D721Med (cell line): Measurements from ENCODE around the gene CCNL2.
"Not testable (repeated sequence)": the region's sequence is repeated elsewhere in the genome, so short reads cannot be mapped to it uniquely, and the experiment has no call there.

Experiments
- DNase-seq: peaks from one replicate; pipeline ENCODE4 v3.0.0; 2011; ENCODE audit warnings: low spot score; ENCODE audit not compliant: insufficient read length
- FAIRE-seq: peaks from 2 replicates; lab custom pipeline; 2011; peaks lifted over from hg19 to GRCh38; lab: Jason Lieb, UNC
- TF ChIP-seq, protein P1 (sequence below): IDR thresholded peaks from 2 replicates; pipeline ENCODE4 v1.5.1; 2012; ENCODE audit warnings: mild to moderate bottlenecking, control low read depth; ENCODE audit not compliant: insufficient read depth; ENCODE audit errors: missing control alignments

Gene CCNL2

DNA sequence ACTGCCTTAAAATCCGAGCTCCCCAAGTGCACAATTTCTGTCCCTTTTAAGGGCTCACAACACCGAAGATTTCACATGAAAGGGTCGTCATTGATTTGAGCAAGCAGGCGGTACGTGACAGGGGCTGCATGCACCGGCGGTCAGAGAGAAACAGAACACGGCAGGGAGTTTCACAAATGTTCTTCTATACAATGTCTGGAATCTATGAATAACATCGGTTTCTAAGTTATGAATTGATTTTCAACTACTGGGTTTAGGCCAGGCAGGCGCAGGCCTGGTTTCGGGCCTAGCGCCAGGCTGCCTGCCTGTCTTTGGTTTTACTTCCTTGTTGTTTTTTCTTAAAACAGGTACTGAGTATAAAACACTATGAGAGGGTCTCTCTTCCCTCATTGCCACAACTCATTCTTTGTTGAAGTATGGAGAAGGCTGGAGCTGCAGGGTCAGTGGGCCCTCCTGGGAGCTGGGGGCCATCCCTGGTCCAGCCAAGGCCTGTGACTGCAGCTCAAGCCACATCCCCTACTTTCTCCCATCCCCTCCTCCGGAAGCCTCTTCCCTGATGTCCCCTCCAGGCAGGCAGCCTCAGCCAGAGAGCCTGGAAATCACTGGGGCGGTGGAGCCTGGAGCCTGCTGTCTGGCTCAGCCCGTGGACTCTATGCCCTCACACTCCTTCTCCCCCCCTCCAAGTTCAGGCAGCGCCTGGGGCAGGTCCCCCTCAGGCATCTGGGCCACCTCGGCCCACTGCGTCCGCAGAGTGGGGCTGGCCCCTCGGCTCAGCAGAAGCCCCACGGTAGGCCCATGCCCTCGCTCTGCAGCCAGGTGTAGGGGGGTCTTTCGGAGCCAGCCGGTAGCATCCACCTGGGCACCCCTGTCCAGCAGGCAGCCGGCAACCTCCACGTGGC lies 19.6 kb upstream of the CCNL2 start:
- FAIRE-seq = no peak
- no peak for DNase-seq
- TF ChIP-seq, protein P1, sequence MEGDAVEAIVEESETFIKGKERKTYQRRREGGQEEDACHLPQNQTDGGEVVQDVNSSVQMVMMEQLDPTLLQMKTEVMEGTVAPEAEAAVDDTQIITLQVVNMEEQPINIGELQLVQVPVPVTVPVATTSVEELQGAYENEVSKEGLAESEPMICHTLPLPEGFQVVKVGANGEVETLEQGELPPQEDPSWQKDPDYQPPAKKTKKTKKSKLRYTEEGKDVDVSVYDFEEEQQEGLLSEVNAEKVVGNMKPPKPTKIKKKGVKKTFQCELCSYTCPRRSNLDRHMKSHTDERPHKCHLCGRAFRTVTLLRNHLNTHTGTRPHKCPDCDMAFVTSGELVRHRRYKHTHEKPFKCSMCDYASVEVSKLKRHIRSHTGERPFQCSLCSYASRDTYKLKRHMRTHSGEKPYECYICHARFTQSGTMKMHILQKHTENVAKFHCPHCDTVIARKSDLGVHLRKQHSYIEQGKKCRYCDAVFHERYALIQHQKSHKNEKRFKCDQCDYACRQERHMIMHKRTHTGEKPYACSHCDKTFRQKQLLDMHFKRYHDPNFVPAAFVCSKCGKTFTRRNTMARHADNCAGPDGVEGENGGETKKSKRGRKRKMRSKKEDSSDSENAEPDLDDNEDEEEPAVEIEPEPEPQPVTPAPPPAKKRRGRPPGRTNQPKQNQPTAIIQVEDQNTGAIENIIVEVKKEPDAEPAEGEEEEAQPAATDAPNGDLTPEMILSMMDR = no peak

DNA sequence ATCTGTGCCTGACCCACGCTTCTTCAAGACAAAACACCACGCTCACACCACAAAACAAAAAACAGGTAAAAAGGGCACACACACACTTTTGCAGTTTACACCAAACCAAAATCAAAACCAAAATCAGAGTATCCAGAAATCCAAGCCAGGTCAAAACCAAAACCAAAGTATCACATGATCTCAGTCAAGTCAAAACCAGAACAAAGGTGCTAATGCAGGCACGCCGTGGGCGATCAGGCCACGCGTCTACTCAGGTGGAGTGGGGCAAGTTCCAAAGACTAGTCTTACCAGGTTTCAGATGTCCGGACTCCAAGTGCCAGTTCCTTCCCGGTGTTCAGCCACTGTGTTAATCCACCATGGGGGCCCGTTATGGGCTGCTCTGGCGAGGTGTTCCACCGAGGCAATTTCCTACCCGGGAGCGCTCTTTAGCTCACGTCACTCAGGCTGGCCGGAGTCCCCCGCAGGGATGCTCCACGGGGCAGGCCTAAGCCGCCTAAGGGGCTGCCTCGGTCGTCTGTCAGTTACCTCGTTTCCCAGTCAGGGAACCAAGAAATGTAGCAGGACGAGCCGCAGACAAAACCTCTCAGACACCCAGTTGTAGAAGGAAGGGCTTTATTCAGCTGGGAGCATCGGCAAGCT lies 18.8 kb upstream of the CCNL2 start:
- FAIRE-seq, DNase-seq: not testable (repeated sequence)

DNA sequence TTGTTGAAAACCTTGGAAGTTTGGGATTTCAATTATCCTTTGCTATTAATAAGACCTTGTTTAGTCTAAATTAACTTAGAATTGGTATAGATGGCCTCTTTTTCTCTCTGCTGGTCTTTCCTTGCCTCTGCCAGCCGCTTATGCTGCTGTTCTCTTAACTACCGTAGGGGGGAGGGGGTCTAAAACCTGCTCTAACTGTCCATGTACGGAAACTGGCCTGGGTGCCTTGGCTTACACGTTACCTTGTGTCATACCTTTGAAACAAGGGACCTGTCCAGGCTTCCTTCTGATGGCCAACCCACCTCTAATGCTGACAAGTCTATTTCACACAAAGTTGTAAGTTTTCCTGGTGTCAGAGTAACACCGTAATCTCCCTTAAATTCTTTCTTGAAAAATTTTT lies 18.3 kb upstream of the CCNL2 start:
- not testable (repeated sequence) for DNase-seq, FAIRE-seq

DNA sequence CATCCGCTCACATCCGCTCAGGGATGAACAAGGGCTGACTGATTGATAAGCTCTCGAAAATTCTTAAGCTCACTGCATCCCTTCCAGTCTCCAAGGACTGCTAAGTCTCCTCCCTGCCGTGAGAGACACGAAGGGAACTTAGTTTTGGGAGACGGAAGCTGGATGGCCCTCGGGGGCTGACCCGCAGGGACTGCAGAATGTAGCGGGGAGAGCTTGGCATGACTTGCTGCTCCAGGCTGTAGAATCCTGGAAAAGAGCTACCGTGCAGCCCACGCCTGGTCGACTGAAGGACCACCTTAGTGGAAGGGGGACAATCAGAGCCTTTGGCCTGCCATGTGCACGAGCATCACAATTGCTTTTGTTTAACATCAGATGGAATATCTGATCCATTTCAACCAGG lies 16.6 kb upstream of the CCNL2 start:
- FAIRE-seq (no peak), DNase-seq (no peak)
- TF ChIP-seq, protein P1 = no peak

DNA sequence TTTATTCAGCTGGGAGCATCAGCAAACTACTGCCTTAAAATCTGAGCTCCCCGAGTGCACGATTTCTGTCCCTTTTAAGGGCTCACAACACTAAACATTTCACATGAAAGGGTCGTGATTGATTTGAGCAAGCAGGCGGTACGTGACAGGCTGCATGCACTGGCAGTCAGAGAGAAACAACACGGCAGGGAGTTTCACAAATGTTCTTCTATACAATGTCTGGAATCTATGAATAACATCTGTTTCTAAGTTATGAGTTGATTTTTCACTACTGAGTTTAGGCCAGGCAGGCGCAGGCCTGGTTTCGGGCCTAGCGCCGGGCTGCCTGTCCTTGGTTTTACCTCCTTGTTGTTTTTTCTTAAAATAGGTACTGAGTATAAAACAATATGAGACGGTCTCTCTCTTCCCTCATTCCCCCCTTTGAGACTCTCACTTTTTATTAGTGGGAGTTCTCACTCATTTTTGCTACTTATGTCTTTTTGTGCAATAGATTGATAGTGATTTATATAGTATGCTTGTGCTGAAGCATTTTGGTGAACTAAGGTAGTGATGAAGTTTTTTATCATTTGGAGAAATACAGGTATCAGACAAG lies 13.3 kb upstream of the CCNL2 start:
- not testable (repeated sequence) for DNase-seq, FAIRE-seq

DNA sequence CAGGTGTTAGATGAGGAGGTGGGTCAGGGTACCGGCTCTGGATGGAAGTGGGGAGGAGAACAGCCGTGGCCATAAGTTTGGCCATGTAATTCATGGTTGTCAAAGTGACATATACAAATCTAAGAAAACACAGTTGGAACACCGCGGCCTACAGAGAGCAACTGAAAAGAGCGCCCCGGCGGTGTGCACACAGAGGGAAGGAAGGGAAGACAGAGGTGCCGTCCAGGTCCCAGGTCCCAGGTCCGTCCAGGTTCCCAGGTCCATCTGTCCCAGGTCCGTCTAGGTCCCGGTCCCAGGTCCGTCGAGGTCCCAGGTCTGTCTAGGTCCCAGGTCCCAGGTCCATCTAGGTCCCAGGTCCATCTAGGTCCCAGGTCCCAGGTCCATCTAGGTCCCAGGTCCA lies 12.5 kb upstream of the CCNL2 start:
- no peak for FAIRE-seq
- no peak for DNase-seq
- TF ChIP-seq, protein P1 = no peak

DNA sequence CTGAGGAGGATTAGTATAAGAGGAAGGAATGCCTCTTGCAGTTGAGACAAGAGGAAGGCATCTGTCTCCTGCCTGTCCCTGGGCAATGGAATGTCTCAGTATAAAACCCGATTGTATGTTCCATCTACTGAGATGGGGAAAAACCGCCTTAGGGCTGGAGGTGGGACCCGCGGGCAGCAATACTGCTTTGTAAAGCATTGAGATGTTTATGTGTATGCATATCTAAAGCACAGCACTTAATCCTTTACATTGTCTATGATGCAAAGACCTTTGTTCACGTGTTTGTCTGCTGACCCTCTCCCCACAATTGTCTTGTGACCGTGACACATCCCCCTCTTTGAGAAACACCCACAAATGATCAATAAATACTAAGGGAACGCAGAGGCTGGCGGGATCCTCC lies 11.1 kb upstream of the CCNL2 start:
- not testable (repeated sequence) for FAIRE-seq, DNase-seq

DNA sequence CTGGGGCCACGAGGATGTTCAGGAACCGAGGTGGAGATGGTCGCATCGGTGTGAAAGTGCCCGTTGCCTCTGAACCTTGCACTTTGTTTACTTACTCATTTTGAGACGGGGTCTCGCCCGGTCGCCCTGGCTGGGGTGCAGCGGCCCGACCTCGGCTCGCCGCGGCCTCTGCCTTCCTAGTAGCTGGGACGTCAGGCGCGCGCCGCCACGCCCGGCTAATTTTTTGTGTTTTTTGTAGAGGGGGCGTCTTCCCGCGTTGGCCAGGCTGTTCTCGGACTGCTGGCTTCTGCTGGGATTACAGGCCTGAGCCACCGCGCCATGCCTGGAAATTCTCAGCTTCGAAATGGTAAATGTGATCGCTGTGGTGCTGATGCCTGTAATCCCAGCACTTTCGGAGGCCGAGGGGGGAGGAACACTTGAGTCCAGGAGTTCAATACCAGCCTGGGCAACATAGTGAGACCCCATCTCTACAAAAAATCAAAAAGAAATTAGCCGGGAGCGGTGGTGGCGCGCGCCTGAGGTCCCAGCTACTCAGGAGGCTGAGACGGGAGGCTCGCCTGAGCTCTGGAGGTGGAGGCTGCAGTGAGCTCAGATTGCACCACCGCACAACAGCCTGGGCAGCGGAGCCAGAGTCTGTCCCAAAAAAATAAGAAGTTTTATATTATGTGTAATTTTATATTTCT lies 8.6 kb upstream of the CCNL2 start:
- DNase-seq (no peak), FAIRE-seq (no peak)
- TF ChIP-seq, protein P1 = no peak
